Stimulated activated CD4-positive, alpha-beta T cell treated with anti-CD3 and anti-CD28 coated beads, TNF-alpha, amount 100 ng/mL, for 4 hours (primary cell): Measurements from ENCODE around the gene PLEKHM3.
"Not testable (repeated sequence)": the region's sequence is repeated elsewhere in the genome, so short reads cannot be mapped to it uniquely, and the experiment has no call there.

ENCODE experiments used
- DNase-seq, 3 experiments: peaks; one replicate each; pipeline ENCODE4 v3.0.0-alpha.2; 2020; ENCODE audit warnings: low read depth in 3 of 3

The PLEKHM3 gene

DNA sequence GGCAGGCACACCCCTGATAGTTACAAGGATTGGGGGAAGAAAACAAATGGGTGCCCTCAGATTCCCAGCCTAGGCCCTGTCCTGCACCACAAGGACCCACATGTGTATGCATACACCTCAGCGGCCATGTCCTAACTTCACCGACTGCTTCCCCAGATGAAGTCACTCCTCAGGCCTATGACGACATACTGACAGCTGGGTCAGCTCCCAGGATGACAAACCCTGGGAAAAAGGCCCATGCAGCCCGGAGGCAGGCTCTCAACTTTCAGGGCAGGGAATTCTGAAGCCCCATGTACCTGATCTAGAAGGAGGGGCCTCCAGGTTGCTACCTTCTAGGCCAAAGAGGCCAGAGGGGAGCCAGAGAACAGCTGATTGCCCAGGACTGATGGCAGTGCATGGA lies 11.0 kb upstream of the PLEKHM3 start:
- DNase-seq: no peak

DNA sequence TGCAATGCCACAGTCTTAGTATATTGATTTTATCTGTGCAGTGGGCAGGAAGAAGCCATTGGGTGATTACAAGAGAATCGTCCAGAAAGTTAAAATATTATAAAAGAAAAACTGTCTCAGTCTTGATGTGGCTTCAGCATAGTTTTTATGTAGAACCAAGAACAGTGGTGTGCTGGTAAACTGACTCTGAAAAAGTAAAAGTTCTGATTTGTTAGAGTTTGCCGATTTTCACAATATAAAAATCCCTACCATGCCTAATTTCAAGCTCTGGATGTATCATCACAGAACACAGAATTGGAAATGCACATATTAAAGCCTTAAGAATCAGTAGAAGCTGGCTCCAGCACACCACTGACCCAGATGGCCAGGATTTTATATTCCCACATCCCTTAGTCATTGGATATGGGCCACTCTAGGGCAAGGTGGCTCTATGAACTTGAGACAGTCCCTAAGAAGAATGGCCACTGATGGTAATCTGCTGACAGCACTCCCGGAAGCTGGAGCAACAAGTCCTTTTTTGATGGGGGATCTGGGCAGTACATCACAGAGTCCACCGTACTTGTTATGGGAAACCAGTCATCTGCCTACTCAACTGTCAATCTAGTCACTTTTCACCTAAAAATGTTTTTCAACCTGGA lies 9.3 kb upstream of the PLEKHM3 start:
- DNase-seq: no peak

DNA sequence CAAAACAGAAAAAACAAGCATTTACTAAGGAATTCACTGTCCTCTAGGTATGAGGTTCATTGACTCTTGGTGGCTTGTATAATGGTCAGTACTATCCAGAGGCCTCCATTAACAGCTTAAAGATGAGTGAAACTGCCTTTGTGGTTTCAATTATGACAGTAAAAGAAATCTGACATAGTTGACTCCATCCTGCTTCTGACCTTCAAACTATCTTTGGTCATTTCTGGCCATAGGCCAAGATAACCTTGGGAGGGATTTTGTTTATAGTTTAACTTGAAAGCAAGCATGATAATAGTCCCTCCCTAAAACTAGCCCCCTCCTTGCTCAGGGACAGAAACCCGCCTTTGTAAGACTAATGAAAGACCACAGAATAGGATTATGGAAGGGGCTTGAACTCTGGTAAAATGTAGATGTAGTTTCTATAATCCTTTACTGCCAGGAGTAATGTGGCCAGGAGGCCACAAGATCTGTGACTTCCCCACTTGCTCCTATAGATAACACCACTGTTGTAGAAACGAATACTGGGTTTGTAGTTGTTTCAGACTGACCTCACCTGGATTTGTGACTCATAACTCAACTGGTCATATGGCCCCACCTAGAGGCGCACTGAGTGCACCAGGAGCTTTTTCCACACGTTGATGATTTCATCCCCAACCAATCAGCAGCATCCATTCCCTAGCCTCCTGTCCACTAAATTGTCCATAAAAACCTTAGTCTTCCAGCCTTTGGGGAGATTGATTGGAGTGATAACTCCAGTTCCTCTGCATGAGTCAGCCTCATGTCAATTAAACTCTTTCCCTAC lies 8.6 kb upstream of the PLEKHM3 start:
- DNase-seq: peak in 2 of 3 experiments; percentile 3 to 10

DNA sequence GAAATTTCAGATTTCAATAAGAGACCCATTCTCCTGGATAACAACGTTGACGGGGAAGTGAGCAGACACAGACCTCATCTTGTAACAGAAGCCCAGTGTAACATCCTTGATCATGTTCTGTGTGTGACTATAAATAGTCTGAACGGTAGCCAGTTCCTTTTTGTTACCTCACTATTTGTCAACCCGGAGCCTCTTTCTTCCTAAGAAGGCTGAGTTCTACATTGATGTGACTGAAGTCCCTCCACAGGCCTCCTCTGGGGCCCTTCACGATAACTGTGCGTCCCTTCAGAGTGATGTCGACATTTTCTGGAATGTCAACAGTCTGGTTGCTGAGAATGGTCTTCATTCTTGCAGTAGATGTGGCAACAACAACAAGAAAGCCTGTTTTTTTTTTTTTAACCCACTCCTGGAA lies 6.3 kb upstream of the PLEKHM3 start:
- DNase-seq: no peak

DNA sequence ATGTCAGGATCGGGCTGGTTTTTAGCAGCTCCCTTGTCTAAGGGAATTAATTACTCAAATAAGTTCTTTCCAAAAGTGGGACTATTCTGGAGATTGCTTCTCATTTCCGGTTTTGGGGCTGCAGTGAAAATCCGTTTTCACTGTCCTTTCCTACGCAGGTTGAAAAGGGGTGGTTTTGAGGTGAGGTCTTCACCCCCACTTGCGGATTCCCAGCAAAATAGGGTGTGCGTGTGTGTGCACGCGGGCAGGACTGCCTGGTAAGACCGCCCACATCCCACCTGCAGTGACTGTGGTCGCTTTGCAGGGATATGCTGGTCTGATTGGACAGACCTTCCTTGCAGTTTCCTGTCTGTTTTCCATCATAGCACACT lies 472 bp upstream of the PLEKHM3 start:
- DNase-seq: no peak

DNA sequence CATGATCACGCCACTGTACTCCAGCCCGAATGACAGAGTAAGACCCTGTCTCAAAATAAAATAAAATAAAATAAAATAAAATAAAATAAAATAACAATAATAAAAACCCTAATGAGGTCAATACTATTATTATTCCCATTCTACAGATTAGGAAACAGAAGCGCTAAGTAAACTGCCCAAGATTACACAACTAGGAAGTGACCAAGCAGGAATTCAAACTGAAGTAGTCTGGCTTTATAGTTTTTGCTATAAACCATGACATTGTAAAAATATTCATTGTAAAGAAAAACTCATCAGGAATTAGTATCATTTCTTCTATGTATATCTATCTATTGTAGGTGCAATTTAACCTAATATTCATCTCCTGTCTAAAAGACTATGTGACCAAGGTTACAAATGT lies 1.2 kb downstream of the PLEKHM3 start:
- DNase-seq: no peak

DNA sequence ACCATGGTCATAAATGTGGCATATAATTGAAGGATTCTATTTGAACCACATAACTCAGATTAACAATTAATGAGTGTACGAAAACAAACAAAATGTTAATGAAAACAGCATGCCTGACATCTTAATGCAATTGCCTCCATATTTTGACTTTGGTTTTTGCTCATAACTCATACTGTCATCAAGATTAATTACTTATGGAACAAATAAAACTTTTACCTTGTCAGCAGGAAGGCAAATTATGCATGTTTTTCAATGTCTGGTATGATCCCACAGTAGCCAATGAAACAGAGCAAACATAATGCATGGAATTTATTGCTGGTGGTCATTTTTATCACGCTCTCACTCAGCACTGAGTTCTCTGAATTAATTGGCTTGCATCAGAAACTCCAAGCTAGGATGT lies 5.1 kb downstream of the PLEKHM3 start:
- no peak for DNase-seq

DNA sequence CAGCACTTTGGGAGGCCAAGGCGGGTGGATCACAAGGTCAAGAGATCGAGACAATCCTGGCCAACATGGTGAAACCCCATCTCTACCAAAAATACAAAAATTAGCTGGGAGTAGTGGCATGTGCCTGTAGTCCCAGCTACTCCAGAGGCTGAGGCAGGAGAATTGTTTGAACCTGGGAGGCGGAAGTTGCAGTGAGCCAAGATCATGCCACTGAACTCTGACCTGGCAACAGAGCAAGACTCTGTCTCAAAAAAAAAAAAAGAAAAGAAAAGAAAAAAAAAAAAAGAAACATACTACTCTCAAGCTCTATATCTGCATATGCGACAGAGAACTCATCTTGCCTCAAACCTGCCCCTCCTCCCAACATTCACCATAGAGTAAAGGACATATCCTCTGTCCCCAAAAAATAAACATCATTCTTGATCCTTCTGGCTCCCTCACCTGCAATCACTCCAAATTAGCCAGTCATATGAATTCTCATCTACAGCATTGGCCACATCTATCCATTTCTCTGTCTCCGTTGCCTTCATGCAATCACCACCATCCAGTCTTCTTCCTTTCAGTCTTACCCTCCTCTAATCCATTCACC lies 7.1 kb downstream of the PLEKHM3 start:
- DNase-seq: not testable (repeated sequence)

DNA sequence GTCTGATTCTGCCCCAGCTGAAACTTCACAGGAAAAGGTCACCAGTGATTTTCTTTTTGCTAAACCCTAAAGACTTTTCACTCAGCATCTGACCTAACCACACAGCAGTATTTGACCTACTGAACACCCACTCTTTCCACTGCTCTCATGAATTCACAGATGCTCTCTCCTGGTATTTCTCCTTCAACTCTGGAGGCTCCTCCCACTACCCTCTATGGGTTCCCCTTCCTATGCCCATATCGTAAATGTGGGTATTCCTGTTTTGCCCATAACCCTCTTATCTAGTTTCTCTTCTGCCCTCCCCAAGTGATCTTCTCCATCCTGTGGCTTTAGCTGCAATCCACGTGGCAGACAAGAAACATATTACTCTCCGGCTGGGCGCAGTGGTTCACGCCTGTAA lies 7.6 kb downstream of the PLEKHM3 start:
- no peak for DNase-seq

DNA sequence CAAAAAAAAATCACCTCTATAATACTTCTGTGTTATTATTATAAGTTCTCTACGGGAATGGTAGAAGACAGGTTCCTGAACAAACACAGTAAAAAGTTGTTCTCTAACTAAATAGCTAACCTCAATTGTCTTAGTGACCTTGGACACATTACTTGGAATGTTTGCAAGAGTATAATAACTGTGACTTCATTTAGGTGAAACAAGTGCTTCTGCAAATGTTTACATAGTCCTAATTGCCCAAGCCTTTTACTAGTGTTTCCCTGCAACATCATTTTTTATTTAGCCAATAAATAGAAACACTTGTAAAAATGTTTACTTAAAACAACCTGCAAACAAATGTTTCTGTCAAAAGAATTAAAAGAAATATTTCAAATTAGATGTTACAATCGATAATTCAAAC lies 9.9 kb downstream of the PLEKHM3 start:
- DNase-seq: no peak

DNA sequence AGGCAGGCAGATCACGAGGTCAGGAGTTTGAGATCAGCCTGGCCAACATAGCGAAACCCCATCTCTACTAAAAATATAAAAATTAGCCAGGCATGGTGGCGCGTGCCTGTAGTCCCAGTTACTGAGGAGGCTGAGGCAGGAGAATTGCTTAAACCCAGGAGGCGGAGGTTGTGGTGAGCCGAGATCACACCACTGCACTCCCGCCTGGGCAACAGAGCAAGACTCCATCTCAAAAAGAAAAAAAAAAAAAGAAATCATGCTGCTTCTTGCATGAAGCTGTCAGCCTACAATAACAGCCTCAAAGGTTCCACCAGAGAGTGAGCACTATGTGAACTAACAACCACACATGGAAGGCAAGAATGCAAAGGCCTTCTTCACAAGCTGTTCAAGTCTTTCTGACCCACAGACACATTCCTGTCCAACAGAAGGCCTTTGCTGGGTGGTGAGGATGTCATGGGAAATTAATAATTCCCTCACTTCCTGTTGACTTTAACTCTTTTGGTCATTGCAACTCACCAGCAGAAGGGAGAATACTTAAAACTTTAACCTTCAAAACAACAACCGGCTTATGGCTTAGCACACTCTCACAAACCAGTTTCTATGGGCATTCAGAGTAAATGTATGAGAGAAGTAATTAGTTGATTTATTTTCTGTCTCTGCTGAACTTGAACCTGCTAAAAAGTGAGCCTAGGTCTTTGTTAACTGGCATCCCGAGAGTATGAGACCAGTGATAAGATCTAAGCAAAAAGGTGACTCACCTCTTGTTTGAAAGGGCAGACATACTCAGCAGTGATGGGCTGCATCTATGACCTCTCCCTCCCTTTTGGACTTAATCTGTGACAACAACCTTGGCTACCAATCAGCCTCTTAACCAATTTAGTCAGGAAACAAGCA lies 11.8 kb downstream of the PLEKHM3 start:
- no peak for DNase-seq

DNA sequence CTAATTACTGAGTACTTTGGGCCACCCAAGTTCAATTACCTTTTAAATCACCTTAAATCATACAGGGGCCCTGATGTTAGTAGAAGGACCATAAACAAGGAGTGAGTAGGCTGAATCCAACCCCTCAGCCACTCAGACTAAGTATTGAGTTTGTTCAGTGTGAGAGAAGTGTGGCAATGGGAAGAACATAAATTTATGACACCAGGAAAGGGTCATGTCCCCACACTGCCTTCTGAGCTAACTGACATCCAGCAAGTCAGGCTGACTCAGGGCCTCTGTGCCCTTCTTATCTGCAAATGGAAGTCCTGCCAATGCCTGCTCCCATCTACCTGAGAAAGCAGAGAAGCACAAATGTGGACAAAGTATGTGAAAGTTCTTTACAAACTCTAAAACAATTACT lies 12.9 kb downstream of the PLEKHM3 start:
- no peak for DNase-seq

DNA sequence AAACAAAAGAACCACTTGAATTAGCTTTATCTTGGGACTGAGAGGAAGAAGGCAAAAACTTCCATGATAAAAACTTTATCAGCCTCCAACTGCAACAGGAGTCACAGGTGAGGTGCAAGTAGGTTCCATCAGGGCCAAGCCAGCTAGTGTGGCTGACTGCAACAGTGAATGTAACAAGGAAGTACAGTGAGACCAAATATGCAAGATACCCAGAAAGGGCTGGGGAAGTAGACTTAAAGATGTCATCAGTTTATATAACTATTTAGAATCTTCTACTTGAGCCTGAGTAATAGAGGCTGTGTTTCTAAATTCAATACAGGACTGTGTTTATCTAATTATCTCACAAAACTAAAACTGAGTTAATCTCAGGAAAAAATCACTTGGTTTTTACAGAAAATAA lies 14.8 kb downstream of the PLEKHM3 start:
- DNase-seq: no peak

DNA sequence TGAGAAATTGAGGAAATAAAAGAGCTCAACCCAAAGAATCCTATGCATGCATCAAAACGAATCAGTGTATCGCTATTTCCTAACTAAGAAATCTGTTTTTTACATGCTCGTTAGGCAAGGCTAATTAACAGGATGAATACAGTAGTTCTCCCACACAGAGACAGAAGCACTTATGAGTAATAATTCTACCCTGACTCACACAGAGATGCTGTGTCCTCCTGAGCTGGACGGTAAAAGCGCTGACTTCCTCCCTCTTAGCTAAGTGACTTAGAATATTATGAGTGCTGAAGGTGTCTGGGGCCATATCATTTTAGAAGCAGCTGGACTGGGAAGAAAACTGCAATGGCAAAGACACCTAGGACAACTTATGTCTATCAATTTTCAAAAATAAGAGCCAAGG lies 18.5 kb downstream of the PLEKHM3 start:
- DNase-seq: no peak

DNA sequence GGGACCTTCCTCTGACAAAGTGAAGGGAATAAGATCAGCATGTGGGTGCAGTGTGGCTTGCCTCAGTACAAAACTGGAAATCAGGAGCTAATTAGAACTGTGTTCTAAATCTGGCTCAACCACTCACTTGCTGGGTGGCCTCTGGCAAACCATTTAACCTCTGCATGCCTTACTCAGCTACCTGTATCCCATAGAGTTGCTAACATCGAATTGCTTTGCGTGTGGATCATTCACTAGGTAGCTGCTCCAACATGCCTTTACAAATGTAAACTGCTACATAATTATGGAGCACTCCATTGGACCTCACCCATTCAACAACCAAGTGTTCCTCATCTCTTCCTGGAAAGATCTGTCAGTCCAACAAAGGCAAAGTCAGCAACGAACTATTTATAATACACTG lies 19.0 kb downstream of the PLEKHM3 start:
- DNase-seq: no peak

DNA sequence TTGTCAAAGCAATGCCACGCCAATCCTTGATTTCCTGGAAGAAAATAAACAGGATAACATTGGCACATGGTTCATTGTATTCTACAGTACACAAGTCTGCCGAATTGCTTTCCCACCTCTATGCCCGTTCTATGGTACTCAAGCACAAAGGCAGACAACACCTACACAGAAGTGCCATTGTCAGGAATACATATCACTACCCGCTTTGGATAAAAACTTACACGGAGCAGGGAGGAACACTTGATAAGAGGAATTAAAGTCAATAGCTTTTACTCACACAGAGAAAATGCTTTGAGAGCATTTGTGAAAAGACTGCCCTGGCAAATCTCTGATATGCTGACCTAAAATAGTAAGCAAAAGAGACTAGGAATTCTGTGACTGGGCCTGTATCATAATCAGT lies 23.4 kb downstream of the PLEKHM3 start:
- no peak for DNase-seq

DNA sequence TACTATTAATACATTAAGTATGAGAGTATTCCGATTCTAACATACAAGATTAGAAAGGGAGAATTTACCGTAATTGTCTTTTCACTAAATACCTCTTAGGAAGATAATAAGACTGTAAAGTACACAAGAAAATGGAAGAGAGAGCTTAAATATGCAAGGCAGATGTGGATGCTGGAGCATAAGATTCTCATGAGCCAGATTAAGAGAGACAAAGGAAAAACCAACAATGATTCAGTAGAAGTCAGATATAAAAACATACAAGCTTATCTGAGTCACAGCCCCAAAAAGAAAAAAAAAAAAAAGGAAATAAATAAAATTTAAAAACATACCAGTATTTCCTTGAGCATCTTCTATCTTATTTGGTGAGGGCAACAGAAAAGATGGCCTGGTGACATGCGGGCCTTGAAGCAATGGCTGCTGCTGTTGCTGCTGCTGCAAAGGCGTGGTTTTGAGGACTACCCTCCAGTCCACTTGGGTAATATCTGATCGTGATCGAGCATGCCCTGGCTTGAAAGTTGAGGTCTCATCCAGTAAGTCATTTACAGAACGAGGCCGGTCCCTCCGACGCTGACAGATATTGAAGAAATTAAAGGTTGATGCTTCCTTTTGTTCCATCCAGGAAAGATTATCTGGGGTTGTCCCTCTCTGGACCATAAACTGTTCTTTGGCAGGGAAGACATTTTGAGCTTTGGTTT lies 24.5 kb downstream of the PLEKHM3 start:
- no peak for DNase-seq

DNA sequence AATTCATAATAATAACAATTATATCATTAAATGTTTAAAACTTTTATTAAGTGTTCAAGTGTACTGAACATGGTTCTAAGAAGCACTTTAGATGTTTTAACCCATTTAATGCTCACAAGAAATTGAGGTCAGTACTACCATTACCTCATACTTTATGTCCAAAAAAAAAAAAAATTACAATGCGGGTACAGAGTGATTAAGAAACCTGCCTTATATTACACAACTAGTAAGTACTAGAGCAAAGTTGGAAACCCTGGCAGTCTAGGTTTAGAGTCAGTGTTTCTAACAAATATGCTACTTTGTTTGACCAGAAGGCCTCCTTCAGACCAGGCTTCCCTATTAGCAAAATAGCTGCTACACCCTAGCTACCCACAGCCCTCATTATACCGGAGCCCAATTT lies 28.5 kb downstream of the PLEKHM3 start:
- DNase-seq: no peak

DNA sequence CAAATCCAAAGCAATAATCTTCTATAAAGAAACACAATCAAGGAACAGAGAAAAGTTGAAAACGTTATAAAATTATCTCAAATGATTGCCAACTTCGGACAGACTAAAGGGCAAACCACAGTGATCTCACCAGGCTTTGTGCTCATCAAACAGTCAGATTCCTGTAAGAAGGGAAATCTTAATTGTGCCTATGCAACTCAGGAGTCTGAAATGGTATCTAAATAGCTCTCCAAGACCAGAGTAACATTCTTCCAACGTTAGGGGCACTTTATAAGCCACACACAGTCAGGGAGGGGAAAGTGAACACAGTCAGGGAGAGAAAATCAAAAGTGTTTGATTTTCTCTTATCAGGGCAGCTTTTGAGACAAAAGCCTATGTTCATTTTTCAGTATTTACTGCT lies 29.4 kb downstream of the PLEKHM3 start:
- no peak for DNase-seq

DNA sequence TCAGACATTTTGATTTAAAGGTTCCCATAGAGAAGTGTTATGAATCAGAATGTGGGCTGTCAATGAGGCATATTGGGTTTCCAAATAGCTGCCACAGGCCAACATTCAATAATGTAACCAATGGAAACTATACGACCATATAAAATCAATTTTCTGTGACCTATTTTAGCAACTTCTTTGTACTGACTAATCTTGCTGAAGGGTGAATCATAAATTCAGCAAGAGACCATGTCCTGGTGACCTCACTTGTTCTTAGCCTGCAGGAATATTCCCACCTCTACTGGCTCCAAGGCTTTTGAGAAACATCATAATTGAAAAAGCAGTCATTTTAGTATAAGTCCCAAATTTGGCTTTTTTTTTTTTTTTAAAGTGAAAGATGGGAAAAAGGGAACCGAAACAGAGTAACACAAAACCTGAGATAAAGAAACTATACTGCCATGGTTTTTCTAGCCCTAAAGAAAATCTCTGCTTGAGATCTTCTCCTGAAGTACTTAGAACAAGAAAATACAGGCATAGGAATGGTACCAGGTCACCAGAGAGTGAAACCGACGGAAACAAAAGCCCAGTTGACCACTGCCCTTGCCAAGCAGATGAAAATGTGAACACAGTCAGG lies 32.1 kb downstream of the PLEKHM3 start:
- DNase-seq: no peak

DNA sequence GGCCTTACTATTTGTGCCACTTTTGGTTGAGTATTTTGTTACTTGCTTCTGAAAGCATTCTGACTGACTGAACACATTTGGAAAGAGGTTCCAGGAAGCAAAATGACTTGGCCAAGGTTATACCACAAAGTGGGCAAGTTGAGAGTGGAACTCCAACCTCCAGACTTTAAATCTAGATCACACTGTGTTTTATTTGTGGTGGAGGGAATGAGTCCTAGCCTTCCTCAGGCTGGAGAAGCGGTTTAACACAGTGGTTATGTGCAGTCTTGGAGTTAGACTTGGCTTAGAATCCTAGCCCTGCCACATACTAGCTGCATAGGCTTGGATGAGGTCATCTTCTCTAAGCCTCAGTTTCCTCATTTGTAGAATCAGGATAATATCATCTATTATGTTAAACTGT lies 33.4 kb downstream of the PLEKHM3 start:
- DNase-seq: no peak
